Mesenchymal stem cell (in vitro differentiated cells and primary cell): ENCODE results near the gene PRKCSH.
"Not testable (repeated sequence)": the region's sequence is repeated elsewhere in the genome, so short reads cannot be mapped to it uniquely, and the experiment has no call there.

Experiments used
- DNase-seq: peaks from one replicate; pipeline ENCODE4 v3.0.0-alpha.2; 2013
- H2AFZ ChIP-seq: one replicate; pipeline ENCODE4 v1.6.1; 2013; ENCODE audit warnings: low read depth, mild to moderate bottlenecking, control low read depth, inconsistent platforms, low read length, moderate library complexity
- H2AK5ac ChIP-seq: 2 replicates; pipeline ENCODE4 v1.6.1; 2013; ENCODE audit warnings: low read length, moderate library complexity, mild to moderate bottlenecking, inconsistent platforms; ENCODE audit not compliant: severe bottlenecking
- H2BK120ac ChIP-seq: one replicate; pipeline ENCODE4 v1.6.1; 2013; ENCODE audit warnings: low read depth, mild to moderate bottlenecking, inconsistent platforms, low read length, moderate library complexity
- H2BK12ac ChIP-seq, 2 experiments: one replicate each; pipeline ENCODE4 v1.6.1; 2013; ENCODE audit warnings: inconsistent platforms in 2 of 2, low read length in 2 of 2, mild to moderate bottlenecking in 2 of 2, moderate library complexity in 2 of 2, control low read depth in 1 of 2
- H2BK15ac ChIP-seq: one replicate; pipeline ENCODE4 v1.6.1; 2013; ENCODE audit warnings: mild to moderate bottlenecking, low read depth, inconsistent platforms; ENCODE audit not compliant: poor library complexity, severe bottlenecking
- H2BK5ac ChIP-seq: 2 replicates; pipeline ENCODE4 v1.6.1; 2013; ENCODE audit warnings: low read depth, mild to moderate bottlenecking, low read length, control low read depth, inconsistent platforms; ENCODE audit not compliant: poor library complexity, severe bottlenecking
- H3K14ac ChIP-seq, 2 experiments: one replicate each; pipeline ENCODE4 v1.6.1; 2013; ENCODE audit warnings: inconsistent platforms in 2 of 2, low read length in 2 of 2, control low read depth in 1 of 2, mild to moderate bottlenecking in 1 of 2, moderate library complexity in 1 of 2
- H3K18ac ChIP-seq, 2 experiments: one replicate each; pipeline ENCODE4 v1.6.1; 2013; ENCODE audit warnings: inconsistent platforms in 2 of 2, low read length in 2 of 2, control low read depth in 1 of 2, low read depth in 1 of 2, mild to moderate bottlenecking in 1 of 2
- H3K23ac ChIP-seq, 2 experiments: one replicate each; pipeline ENCODE4 v1.6.1; 2013; ENCODE audit warnings: inconsistent platforms in 2 of 2, low read length in 2 of 2, mild to moderate bottlenecking in 2 of 2, moderate library complexity in 2 of 2, control low read depth in 1 of 2
- H3K27ac ChIP-seq: 2 replicates; pipeline ENCODE4 v1.5.1; 2013; ENCODE audit warnings: mild to moderate bottlenecking, moderate library complexity, low read length, control low read depth, inconsistent platforms; ENCODE audit not compliant: poor library complexity, severe bottlenecking
- H3K27me3 ChIP-seq, 2 experiments: 2 replicates each; pipeline versions ENCODE4 v1.6.1 to v1.7.0; 2013; ENCODE audit warnings: low read length in 2 of 2, mild to moderate bottlenecking in 2 of 2, moderate library complexity in 2 of 2, control low read depth in 1 of 2, inconsistent platforms in 1 of 2; ENCODE audit not compliant: control insufficient read depth in 1 of 2, insufficient read depth in 1 of 2
- H3K36me3 ChIP-seq, 2 experiments: 2 replicates each; pipeline versions ENCODE4 v1.6.1 to v1.7.0; 2013; ENCODE audit warnings: low read length in 2 of 2, control low read depth in 1 of 2, inconsistent platforms in 1 of 2, low read depth in 1 of 2, mild to moderate bottlenecking in 1 of 2; ENCODE audit not compliant: insufficient read depth in 2 of 2, control insufficient read depth in 1 of 2
- H3K4ac ChIP-seq, 2 experiments: one replicate each; pipeline ENCODE4 v1.6.1; 2013; ENCODE audit warnings: inconsistent platforms in 2 of 2, low read length in 2 of 2, mild to moderate bottlenecking in 2 of 2, moderate library complexity in 2 of 2, control low read depth in 1 of 2, low read depth in 1 of 2
- H3K4me1 ChIP-seq: 2 replicates; pipeline ENCODE4 v1.6.1; 2013; ENCODE audit warnings: low read depth, low read length, control low read depth; ENCODE audit not compliant: control insufficient read depth, insufficient read depth
- H3K4me2 ChIP-seq: 2 replicates; pipeline ENCODE4 v1.6.1; 2013; ENCODE audit warnings: low read length, mild to moderate bottlenecking, inconsistent platforms; ENCODE audit not compliant: poor library complexity, severe bottlenecking
- H3K4me3 ChIP-seq, 2 experiments: 2 replicates each; pipeline versions ENCODE4 v1.5.1 to v1.7.0; 2013; ENCODE audit warnings: low read length in 2 of 2, mild to moderate bottlenecking in 2 of 2, control low read depth in 1 of 2, low read depth in 1 of 2; ENCODE audit not compliant: insufficient read depth in 1 of 2
- H3K79me1 ChIP-seq: replicated peaks from 2 replicates; pipeline ENCODE4 v1.6.1; 2013; ENCODE audit warnings: mild to moderate bottlenecking, control low read depth, low read length, inconsistent platforms; ENCODE audit not compliant: poor library complexity, severe bottlenecking
- H3K9ac ChIP-seq: 2 replicates; pipeline ENCODE4 v1.7.0; 2013; ENCODE audit warnings: mild to moderate bottlenecking, low read length, moderate library complexity
- H3K9me3 ChIP-seq: 2 replicates; pipeline ENCODE4 v1.7.0; 2013; ENCODE audit warnings: mild to moderate bottlenecking, low read length; ENCODE audit not compliant: control insufficient read depth
- H4K8ac ChIP-seq: one replicate; pipeline ENCODE4 v1.6.1; 2013; ENCODE audit warnings: inconsistent platforms, mild to moderate bottlenecking, low read length, moderate library complexity
- H4K91ac ChIP-seq: one replicate; pipeline ENCODE4 v1.6.1; 2013; ENCODE audit warnings: mild to moderate bottlenecking, low read length, inconsistent platforms
- WGBS: methylation state at CpG from one replicate; pipeline ENCODE4 v1.1.7; 2013; ENCODE audit warnings: mixed read lengths; 5-methylcytosine and 5-hydroxymethylcytosine counted together

The PRKCSH gene

GRCh38 chr19:11463391-11463790, 28.0 kb downstream of the PRKCSH start:
- Histone ChIP-seq H3K27ac (no peak overlapping the region), H3K18ac (no peak overlapping the region), H2AK5ac (no peak overlapping the region), H3K4ac (no peak overlapping the region), H3K14ac (no peak overlapping the region), H3K79me1 (no peaks in the 10 kb centered on the region), H3K36me3 (no peaks in the 10 kb centered on the region), H3K9me3 (no peaks in the 10 kb centered on the region), H3K4me2 (no peak overlapping the region), H3K4me3 (no peak overlapping the region), H3K9ac (no peak overlapping the region), H4K91ac (no peak overlapping the region), H2AFZ (no peak overlapping the region), H2BK15ac (no peak overlapping the region), H3K23ac (no peak overlapping the region), H2BK5ac (no peak overlapping the region), H3K4me1 (peaks cover 1% of the 10 kb centered on the region), H2BK12ac (no peak overlapping the region), H3K27me3 (peaks cover 2 to 8% of the 10 kb centered on the region in 2 experiments), H4K8ac (no peak overlapping the region), H2BK120ac (no peak overlapping the region)
- WGBS = 86% methylated on average over 12 of the region's 12 CpGs
- DNase-seq = no peak

GRCh38 chr19:11464333-11465265, 29.2 kb downstream of the PRKCSH start:
- Histone ChIP-seq H3K4me2 (no peak overlapping the region), H3K4me3 (no peak overlapping the region)

GRCh38 chr19:11465600-11465999, 30.2 kb downstream of the PRKCSH start:
- no peak for DNase-seq
- Histone ChIP-seq H3K4me1 (no peaks in the 10 kb centered on the region), H3K36me3 (no peaks in the 10 kb centered on the region), H2AFZ (no peak overlapping the region), H3K23ac (no peak overlapping the region), H3K9ac (no peak overlapping the region), H4K8ac (no peak overlapping the region), H3K4me2 (no peak overlapping the region), H2BK5ac (no peak overlapping the region), H3K14ac (no peak overlapping the region), H2AK5ac (no peak overlapping the region), H3K18ac (no peak overlapping the region), H3K27me3 (peaks cover 0 to 8% of the 10 kb centered on the region in 2 experiments), H4K91ac (no peak overlapping the region), H3K9me3 (no peaks in the 10 kb centered on the region), H2BK12ac (no peak overlapping the region), H3K4me3 (no peak overlapping the region), H3K79me1 (no peaks in the 10 kb centered on the region), H2BK15ac (peak overlapping the region; percentile 48), H2BK120ac (no peak overlapping the region), H3K27ac (no peak overlapping the region), H3K4ac (no peak overlapping the region)
- WGBS = 54% methylated on average over 7 of the region's 8 CpGs

More at GRCh38 chr19:11464333-11465265, 29.2 kb downstream of the PRKCSH start:
- no peaks in the 10 kb centered on the region for H3K9me3 ChIP-seq
- no peak overlapping the region for H3K4ac ChIP-seq
- H3K27ac ChIP-seq = no peak overlapping the region
- no peak for DNase-seq
- H3K23ac ChIP-seq = peak overlapping the region in 1 of 2 experiments; percentile 77
- H4K91ac ChIP-seq = peak overlapping the region; percentile 40
- no peaks in the 10 kb centered on the region for H3K36me3 ChIP-seq
- no peak overlapping the region for H2BK15ac ChIP-seq
- H3K79me1 ChIP-seq = no peaks in the 10 kb centered on the region
- H3K27me3 ChIP-seq = peaks cover 0 to 8% of the 10 kb centered on the region in 2 experiments
- H3K18ac ChIP-seq = peak overlapping the region in 1 of 2 experiments; percentile 1
- peak overlapping the region in 1 of 2 experiments; percentile 18 for H2BK12ac ChIP-seq
- no peak overlapping the region for H4K8ac ChIP-seq
- H3K4me1 ChIP-seq = no peaks in the 10 kb centered on the region
- no peak overlapping the region for H2BK120ac ChIP-seq
- H2AFZ ChIP-seq = no peak overlapping the region
- 89% methylated on average over 11 of the region's 11 CpGs for WGBS
- H3K14ac ChIP-seq = peak overlapping the region in 1 of 2 experiments; percentile 84
- H2AK5ac ChIP-seq = no peak overlapping the region
- H2BK5ac ChIP-seq = no peak overlapping the region
- no peak overlapping the region for H3K9ac ChIP-seq

GRCh38 chr19:11468266-11468845, 32.9 kb downstream of the PRKCSH start:
- H3K4ac ChIP-seq, H2AFZ ChIP-seq, H2BK5ac ChIP-seq, H2BK12ac ChIP-seq, H2BK120ac ChIP-seq, H3K23ac ChIP-seq, H3K79me1 ChIP-seq, H3K4me1 ChIP-seq, H3K4me2 ChIP-seq, H2AK5ac ChIP-seq, H4K91ac ChIP-seq, DNase-seq, H3K27ac ChIP-seq, H3K9ac ChIP-seq, H3K9me3 ChIP-seq, H4K8ac ChIP-seq, H3K14ac ChIP-seq, H3K4me3 ChIP-seq, H3K18ac ChIP-seq, H3K36me3 ChIP-seq, H3K27me3 ChIP-seq, H2BK15ac ChIP-seq: not testable (repeated sequence)
- WGBS = 82% methylated on average over 7 of the region's 8 CpGs
